ENCODE data around the gene AGPS.

GRCh38 chr2:177530561-177530960 is 138.0 kb downstream of the AGPS start:
- TF ChIP-seq POLR2A (IDR thresholded peaks at IDR 0.05) (no peak), CTCF (IDR thresholded peaks at IDR 0.05) (no peak), POLR2AphosphoS5 (IDR thresholded peaks at IDR 0.05) (no peak)
